Measurements from ENCODE around the gene TEAD3. TPM values are rescaled to one million over a fixed set of nuclear protein-coding genes. Genes with fewer than 3 reads are reported as not detected.

Gene TEAD3
- total RNA-seq, 1 donor = 11.6 TPM

DNA sequence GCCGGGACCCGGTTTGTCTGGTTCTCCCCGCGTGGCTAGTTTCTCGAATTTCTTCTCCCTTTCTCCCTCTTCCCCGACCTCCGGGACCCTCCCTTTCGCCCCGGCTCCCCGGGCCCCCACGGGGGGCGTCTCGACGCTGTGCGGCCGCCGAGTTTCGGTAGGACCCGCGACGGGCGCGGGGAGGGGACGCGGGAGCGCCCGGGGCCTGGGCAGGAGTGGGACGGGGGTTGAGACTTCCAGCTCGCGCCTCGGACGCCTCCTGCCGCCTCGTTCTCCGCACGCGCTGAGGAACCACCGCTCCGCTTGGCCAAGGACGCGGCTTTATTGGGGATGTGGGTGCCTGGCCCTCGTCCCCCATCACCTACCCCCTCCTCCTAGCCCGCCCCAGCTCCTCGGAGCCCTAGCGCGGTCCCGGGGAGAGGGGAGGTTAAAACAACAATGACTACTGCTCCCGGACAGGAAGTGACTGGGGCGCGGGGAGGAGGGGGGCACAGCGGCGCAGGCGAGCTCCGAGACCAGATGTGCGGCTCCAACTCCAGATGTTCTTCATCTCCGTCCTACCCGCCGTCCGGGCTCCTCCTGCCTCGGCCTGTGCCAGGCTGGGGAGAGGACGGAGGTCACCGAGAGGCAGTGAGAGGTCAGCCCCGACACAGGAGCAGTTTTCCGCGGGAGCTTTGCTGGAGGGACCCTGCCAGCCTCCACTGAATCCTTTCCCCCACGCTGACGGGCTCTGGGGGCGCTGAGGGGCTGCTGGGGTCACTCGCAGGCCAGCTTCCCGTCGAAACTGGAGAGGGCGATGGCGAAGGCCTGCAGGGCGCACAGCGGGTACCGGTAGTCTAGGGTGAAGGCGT is 917 bp upstream of the TEAD3 start:
- TF ChIP-seq, protein P1, sequence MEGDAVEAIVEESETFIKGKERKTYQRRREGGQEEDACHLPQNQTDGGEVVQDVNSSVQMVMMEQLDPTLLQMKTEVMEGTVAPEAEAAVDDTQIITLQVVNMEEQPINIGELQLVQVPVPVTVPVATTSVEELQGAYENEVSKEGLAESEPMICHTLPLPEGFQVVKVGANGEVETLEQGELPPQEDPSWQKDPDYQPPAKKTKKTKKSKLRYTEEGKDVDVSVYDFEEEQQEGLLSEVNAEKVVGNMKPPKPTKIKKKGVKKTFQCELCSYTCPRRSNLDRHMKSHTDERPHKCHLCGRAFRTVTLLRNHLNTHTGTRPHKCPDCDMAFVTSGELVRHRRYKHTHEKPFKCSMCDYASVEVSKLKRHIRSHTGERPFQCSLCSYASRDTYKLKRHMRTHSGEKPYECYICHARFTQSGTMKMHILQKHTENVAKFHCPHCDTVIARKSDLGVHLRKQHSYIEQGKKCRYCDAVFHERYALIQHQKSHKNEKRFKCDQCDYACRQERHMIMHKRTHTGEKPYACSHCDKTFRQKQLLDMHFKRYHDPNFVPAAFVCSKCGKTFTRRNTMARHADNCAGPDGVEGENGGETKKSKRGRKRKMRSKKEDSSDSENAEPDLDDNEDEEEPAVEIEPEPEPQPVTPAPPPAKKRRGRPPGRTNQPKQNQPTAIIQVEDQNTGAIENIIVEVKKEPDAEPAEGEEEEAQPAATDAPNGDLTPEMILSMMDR (IDR thresholded peaks at IDR 0.05; ENCODE audit: insufficient read depth, low read length) = no peak
- peak; percentile 68 for DNase-seq (ENCODE audit: low read depth)
- H3K4me3 ChIP-seq (ENCODE audit: low read depth, low read length) = peak overlapping the region; percentile 77

DNA sequence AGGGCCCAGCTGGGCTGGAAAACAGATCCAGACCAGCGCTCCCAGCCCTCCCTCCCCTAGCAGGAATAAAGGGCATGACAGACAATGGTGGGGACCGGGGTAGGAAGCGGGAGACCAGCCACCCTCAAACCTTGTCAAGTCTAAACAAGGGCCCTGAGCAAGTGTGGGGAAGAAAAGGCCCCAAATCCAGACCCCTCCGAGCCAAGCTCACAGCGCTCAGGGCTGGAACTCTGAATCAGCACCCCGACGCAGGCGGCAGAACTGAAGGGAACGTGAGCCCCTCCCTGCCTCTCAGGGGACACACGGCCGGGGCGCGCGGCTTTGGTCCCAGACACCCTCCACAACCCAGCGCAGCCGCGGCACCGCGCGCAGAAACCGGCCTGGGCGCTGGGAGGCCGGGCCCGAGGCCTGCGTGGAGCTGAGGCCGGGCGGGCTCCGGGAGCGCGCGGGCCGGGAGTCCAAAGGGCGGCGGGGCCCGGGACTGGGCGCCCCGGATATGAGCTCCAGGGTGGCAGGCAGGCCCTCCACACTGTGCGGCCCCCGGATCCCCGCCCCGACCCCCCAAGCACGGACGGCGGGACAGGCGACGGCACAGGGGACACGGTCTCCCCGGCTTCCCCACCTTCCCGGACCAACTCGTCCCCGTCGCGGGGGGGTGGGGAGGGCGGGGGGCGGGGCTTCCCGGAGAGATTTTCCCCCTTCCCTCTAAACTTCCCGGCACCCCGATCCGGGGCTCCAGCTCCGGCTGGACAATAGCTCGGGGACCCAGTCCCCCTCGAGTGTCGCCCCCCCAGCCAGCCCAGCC is 641 bp downstream of the TEAD3 start:
- TF ChIP-seq, protein P1 (IDR thresholded peaks at IDR 0.05; ENCODE audit: insufficient read depth, low read length) = no peak
- peak; percentile 27 for DNase-seq (ENCODE audit: low read depth)
- peak overlapping the region; percentile 77 for H3K4me3 ChIP-seq (ENCODE audit: low read depth, low read length)

GRCh38 chr6:35495258-35496035 is 1.4 kb downstream of the TEAD3 start:
- peak overlapping the region; percentile 77 for H3K4me3 ChIP-seq (ENCODE audit: low read depth, low read length)
- TF ChIP-seq, protein P1 (IDR thresholded peaks at IDR 0.05; ENCODE audit: insufficient read depth, low read length) = no peak
- DNase-seq (ENCODE audit: low read depth) = no peak

- TF ChIP-seq, protein P1 (IDR thresholded peaks at IDR 0.05; ENCODE audit: insufficient read depth, low read length) = no peak
- no peak for DNase-seq (ENCODE audit: low read depth)
- no peak overlapping the region for H3K4me3 ChIP-seq (ENCODE audit: low read depth, low read length)
Measured at GRCh38 chr6:35494161-35494563, 2.7 kb downstream of the TEAD3 start.

DNA sequence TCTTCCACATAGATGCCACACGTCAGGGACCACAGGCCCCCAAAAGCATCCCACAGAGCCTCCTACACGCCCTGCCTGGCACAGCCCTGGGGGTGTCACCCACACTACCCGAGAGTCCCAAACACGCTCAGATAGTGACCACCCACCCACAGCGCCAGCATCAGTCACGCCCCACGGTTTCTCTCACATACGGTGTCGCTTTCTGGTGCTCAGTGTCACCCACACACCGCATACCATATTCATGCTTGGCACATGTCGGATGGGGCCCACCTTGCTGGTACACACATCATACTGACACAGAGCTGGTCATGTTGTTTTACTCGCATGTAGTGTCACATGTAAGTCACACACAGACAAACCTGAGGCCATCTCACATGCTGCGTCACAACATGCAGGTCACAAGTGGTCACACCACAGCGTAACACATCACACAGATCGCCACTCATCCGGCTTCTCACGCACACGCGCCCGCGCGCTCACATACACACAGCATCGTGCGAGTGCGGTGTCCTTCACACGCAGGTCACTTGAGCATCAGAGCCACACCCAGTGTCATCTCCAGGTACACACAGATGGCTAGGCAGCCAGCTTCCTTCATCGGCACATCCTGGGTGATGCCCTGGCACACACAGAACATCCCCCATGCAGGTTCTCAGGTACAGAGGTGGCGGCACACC is 3.4 kb downstream of the TEAD3 start:
- DNase-seq (ENCODE audit: low read depth) = no peak
- TF ChIP-seq, protein P1 (IDR thresholded peaks at IDR 0.05; ENCODE audit: insufficient read depth, low read length) = no peak
- no peak overlapping the region for H3K4me3 ChIP-seq (ENCODE audit: low read depth, low read length)

- TF ChIP-seq, protein P1 (IDR thresholded peaks at IDR 0.05; ENCODE audit: insufficient read depth, low read length) = no peak
- DNase-seq (ENCODE audit: low read depth) = no peak
- no peak overlapping the region for H3K4me3 ChIP-seq (ENCODE audit: low read depth, low read length)
Measured at GRCh38 chr6:35492974-35493284, 4.0 kb downstream of the TEAD3 start.
